Cardiac muscle cell (in vitro differentiated cells and primary cell): ENCODE results near the gene SEZ6. TPM values are rescaled to one million over a fixed set of nuclear protein-coding genes. Genes with fewer than 3 reads are reported as not detected.

Experiments used
- DNase-seq, 2 donors: peaks; one replicate each; pipeline versions ENCODE4 v3.0.0 to v3.0.0-alpha.2; 2010 to 2017; ENCODE audit warnings: low read depth in 1 of 2, low spot score in 1 of 2
- H3K27ac ChIP-seq: fragments of 200-600 bp; sonication (generic); 2 replicates; pipeline ENCODE4 v1.5.1; 2016
- H3K27me3 ChIP-seq: fragments of 200-600 bp; sonication (generic); 2 replicates; pipeline ENCODE4 v1.6.0; 2016; ENCODE audit warnings: control low read depth
- H3K36me3 ChIP-seq: fragments of 200-600 bp; sonication (generic); 2 replicates; pipeline ENCODE4 v1.5.1; 2016; ENCODE audit warnings: control low read depth
- H3K4me1 ChIP-seq: fragments of 200-600 bp; sonication (generic); 2 replicates; pipeline ENCODE4 v1.8.1; 2017; ENCODE audit warnings: low read depth, mild to moderate bottlenecking, mixed run types
- H3K4me3 ChIP-seq: fragments of 200-600 bp; sonication (generic); 2 replicates; pipeline ENCODE4 v1.5.1; 2016; ENCODE audit warnings: mild to moderate bottlenecking
- H3K9me3 ChIP-seq: fragments of 200-600 bp; sonication (generic); 2 replicates; pipeline ENCODE4 v1.5.1; 2017; ENCODE audit warnings: low read depth, mild to moderate bottlenecking, control low read depth
- CTCF ChIP-seq: IDR thresholded peaks from 2 replicates; pipeline ENCODE4 v1.5.1; 2012; ENCODE audit warnings: low read depth, mild to moderate bottlenecking, low read length
- polyA plus RNA-seq: library from polyadenylated mRNA; unstranded; fragments of >200 nt; fragmentation: Nextera tagmentation; extraction: Ambion mirVana; gene quantifications from 2 replicates; pipeline ENCODE4 v1.2.1, GENCODE V29; 2016
- total RNA-seq: library from RNA; depleted of rRNA; stranded (reverse); fragments of >200 nt; gene quantifications from 2 replicates; pipeline ENCODE4 v1.2.3, GENCODE V29; 2016

SEZ6 gene
- total and polyA plus RNA-seq, 2 experiments from 2014 or later: 0.21 to 0.95 TPM

- peaks cover 8% of the 10 kb centered on the region for H3K4me1 ChIP-seq
- H3K27ac ChIP-seq: no peak overlapping the region
- no peaks in the 10 kb centered on the region for H3K9me3 ChIP-seq
- no peaks in the 10 kb centered on the region for H3K36me3 ChIP-seq
- TF ChIP-seq CTCF: no peak
- peaks cover 10% of the 10 kb centered on the region for H3K27me3 ChIP-seq
- no peak overlapping the region for H3K4me3 ChIP-seq
- DNase-seq: no peak
Observed at GRCh38 chr17:28988475-28988874, 17.4 kb downstream of the SEZ6 start.

GRCh38 chr17:28986714-28987655 is 18.8 kb downstream of the SEZ6 start:
- Histone ChIP-seq H3K27ac (no peak overlapping the region), H3K27me3 (peaks cover 10% of the 10 kb centered on the region), H3K9me3 (no peaks in the 10 kb centered on the region), H3K36me3 (no peaks in the 10 kb centered on the region), H3K4me1 (no peaks in the 10 kb centered on the region), H3K4me3 (no peak overlapping the region)
- no peak for DNase-seq
- no peak for TF ChIP-seq CTCF

GRCh38 chr17:28985950-28986713 is 19.7 kb downstream of the SEZ6 start:
- TF ChIP-seq CTCF: no peak
- Histone ChIP-seq H3K9me3 (no peaks in the 10 kb centered on the region), H3K36me3 (no peaks in the 10 kb centered on the region), H3K27me3 (peaks cover 10% of the 10 kb centered on the region), H3K4me1 (no peaks in the 10 kb centered on the region), H3K4me3 (no peak overlapping the region), H3K27ac (no peak overlapping the region)
- DNase-seq: no peak

GRCh38 chr17:28983286-28984230 is 22.3 kb downstream of the SEZ6 start:
- H3K4me1 ChIP-seq: no peaks in the 10 kb centered on the region
- H3K36me3 ChIP-seq: no peaks in the 10 kb centered on the region
- H3K27ac ChIP-seq: no peak overlapping the region
- DNase-seq: peak in 1 of 2 donors; percentile 21
- no peaks in the 10 kb centered on the region for H3K9me3 ChIP-seq
- H3K27me3 ChIP-seq: peaks cover 10% of the 10 kb centered on the region
- H3K4me3 ChIP-seq: no peak overlapping the region
- no peak for TF ChIP-seq CTCF
